ENCODE results near the gene FSTL4. TPM values are rescaled to one million over a fixed set of nuclear protein-coding genes. Genes with fewer than 3 reads are reported as not detected.
"Not testable (repeated sequence)": the region's sequence is repeated elsewhere in the genome, so short reads cannot be mapped to it uniquely, and the experiment has no call there.

The FSTL4 gene
- total and polyA plus RNA-seq, 9 donors, result 0.07 to 0.22 (median 0.15) TPM; not detected in 4

DNA sequence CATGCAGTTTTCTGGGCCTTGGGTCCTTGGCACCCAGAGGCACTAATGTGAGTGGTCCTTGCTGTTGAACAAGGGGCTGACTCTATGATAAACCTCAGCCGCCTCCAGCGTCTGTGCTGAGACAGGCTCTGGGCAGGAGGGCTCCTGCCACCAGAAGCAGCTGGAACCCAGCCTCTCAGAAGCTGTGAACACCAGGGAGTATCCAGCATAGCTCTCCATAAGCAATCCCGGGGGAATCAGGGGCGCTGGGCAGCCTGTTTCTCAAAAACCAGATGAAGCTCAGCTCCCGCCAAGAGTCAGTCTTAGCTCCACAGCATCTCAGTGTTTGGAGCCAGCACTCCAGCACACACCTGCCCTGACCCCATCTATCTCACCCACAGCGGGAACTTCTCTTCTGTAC is 390.3 kb downstream of the FSTL4 start:
- no peaks in the 10 kb centered on the region for H3K9me3 ChIP-seq
- intact Hi-C loops (cut with DNase I), result no loop called here
- H3K27me3 ChIP-seq, result no peaks in the 10 kb centered on the region
- H3K4me1 ChIP-seq (ENCODE audit: insufficient read depth), result no peaks in the 10 kb centered on the region
- WGBS, 3 donors, result 83 to 89% (median 87%) methylated on average over 6 of the region's 6 CpGs
- H3K27ac ChIP-seq, result no peak overlapping the region
- no peak overlapping the region for H3K4me3 ChIP-seq
- no peak for DNase-seq
- H3K36me3 ChIP-seq, result no peaks in the 10 kb centered on the region
- no peak for TF ChIP-seq POLR2A (IDR thresholded peaks at IDR 0.05)
- TF ChIP-seq EP300 (IDR thresholded peaks at IDR 0.05), result no peak
- TF ChIP-seq, protein P1, sequence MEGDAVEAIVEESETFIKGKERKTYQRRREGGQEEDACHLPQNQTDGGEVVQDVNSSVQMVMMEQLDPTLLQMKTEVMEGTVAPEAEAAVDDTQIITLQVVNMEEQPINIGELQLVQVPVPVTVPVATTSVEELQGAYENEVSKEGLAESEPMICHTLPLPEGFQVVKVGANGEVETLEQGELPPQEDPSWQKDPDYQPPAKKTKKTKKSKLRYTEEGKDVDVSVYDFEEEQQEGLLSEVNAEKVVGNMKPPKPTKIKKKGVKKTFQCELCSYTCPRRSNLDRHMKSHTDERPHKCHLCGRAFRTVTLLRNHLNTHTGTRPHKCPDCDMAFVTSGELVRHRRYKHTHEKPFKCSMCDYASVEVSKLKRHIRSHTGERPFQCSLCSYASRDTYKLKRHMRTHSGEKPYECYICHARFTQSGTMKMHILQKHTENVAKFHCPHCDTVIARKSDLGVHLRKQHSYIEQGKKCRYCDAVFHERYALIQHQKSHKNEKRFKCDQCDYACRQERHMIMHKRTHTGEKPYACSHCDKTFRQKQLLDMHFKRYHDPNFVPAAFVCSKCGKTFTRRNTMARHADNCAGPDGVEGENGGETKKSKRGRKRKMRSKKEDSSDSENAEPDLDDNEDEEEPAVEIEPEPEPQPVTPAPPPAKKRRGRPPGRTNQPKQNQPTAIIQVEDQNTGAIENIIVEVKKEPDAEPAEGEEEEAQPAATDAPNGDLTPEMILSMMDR (IDR thresholded peaks at IDR 0.05), result no peak

DNA sequence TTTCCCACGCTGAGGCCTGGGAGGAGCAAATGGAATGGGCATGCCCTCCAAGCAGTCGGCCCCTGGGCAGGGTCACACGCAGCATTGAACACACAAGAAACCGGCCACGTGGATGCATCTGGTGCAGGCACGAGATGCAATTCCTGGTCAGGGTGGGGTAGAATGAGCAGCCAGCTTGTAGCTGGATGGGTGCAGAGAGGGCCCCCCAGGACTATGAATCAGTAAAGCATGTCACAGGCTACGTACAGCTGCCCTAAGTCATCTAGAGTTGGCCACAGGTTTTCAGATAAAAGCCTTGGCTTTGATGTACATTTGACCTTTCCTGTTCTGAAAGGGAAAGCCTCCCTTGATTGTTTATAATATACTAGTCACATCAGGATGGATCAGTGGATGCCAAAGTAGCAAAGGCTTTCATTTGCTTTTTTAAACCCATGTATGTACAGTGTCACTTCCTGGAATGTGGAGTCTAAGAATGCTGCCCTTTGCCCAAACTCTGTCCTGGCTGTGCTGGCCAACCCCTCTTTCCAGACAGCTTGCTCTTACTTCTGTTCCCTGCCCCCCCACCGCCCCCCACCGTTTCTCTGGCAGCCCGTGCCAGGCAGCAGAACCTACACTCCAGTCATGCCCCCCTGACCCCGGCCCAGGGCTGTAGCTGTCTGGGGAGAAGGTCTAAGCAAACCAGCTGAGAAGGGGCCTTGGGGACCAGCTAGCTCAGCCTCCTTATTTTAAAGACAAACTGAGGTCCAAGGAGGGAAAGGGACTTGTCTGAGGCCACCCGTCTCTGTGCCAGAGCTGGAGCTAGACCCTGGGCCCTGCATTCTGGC is 391.3 kb downstream of the FSTL4 start:
- no peaks in the 10 kb centered on the region for H3K27me3 ChIP-seq
- TF ChIP-seq POLR2A (IDR thresholded peaks at IDR 0.05) (no peak), EP300 (IDR thresholded peaks at IDR 0.05) (no peak)
- TF ChIP-seq, protein P1 (IDR thresholded peaks at IDR 0.05), result no peak
- 60 to 68% (median 61%) methylated on average over 12 of the region's 12 CpGs for WGBS, 3 donors
- H3K9me3 ChIP-seq, result no peaks in the 10 kb centered on the region
- no peak overlapping the region for H3K4me3 ChIP-seq
- intact Hi-C loops (cut with DNase I), result no loop called here
- H3K36me3 ChIP-seq, result no peaks in the 10 kb centered on the region
- DNase-seq, result no peak
- no peaks in the 10 kb centered on the region for H3K4me1 ChIP-seq (ENCODE audit: insufficient read depth)
- H3K27ac ChIP-seq, result no peak overlapping the region

DNA sequence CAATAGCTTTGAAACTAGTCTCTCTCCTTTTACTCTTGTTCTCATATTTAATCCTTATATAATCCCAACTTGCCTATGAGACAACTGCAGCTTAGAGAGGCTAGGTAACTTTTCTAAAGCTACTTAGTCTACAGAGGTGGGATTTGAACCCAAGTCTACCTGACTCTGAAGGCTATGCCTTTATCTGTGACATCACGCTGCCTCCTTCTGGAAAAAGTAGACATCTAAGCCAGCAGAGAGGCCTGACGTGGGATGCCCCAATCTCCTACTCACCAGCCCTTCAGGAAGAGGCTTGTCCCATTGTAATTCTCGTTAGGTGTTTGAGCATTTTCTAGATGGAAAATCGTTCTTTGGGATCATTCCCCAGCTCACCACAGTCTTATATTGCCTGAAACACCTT is 393.0 kb downstream of the FSTL4 start:
- Histone ChIP-seq H3K4me3 (no peak overlapping the region), H3K27ac (no peak overlapping the region), H3K36me3 (no peaks in the 10 kb centered on the region), H3K4me1 (ENCODE audit: insufficient read depth) (no peaks in the 10 kb centered on the region), H3K27me3 (no peaks in the 10 kb centered on the region), H3K9me3 (no peaks in the 10 kb centered on the region)
- intact Hi-C loops (cut with DNase I), result no loop called here
- 77 to 85% (median 83%) methylated on average over 4 of the region's 4 CpGs for WGBS, 3 donors
- TF ChIP-seq POLR2A (IDR thresholded peaks at IDR 0.05), result no peak
- no peak for DNase-seq

DNA sequence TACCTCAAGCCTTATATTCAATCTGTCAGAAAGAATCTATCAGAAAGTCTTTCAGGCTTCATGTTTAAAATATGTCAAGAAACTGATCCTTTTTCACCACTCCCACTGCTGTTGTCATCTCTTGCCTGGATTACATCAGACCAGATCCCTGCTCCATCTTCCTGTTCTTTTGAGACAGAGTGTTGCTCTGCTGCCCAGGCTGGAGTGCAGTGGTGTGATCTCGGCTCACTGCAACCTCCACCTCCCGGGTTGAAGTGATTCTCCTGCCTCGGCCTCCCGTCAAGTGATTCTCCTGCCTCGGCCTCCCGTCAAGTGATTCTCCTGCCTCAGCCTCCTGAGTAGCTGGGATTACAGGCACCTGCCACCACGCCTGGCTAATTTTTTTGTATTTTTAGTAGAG is 396.2 kb downstream of the FSTL4 start:
- 90 to 97% (median 94%) methylated on average over 7 of the region's 7 CpGs for WGBS, 3 donors
- DNase-seq; H3K4me3 ChIP-seq; intact Hi-C loops (cut with DNase I); H3K27ac ChIP-seq; H3K9me3 ChIP-seq; H3K27me3 ChIP-seq; H3K4me1 ChIP-seq (ENCODE audit: insufficient read depth); H3K36me3 ChIP-seq: not testable (repeated sequence)

DNA sequence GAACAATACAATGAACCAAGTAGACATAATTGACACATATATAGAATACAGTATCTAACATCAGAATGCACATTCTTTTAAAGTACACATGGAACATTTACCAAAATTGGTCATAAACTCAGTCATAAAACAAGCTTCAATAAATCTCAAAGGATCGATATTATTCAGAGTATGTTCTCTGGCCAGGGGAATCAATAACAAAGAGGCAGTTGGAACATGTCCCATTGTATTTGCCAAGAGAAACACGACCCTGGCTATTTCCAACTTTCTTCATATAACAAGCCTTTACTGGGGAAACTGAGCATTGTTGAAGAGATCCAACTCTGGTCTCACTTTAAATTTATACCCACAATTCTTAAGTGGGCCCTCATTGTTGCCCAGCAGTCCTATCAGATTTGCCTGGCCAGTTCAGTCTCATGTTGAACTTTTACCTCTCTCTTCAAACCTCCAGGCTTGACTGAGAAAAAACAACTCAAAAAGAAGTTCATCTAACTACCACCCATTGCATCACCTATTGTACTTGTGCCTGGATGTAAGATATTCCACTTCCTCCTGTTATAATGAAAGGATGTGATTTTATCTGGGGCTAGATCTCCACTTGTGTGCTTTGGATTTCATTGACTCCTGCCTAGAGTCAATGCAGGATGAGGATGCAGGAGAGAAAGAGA is 398.1 kb downstream of the FSTL4 start:
- no peak overlapping the region for H3K4me3 ChIP-seq
- TF ChIP-seq EP300 (IDR thresholded peaks at IDR 0.05) (no peak), POLR2A (IDR thresholded peaks at IDR 0.05) (no peak)
- TF ChIP-seq, protein P1 (IDR thresholded peaks at IDR 0.05), result no peak
- 30 to 43% (median 30%) methylated on average over 2 of the region's 2 CpGs for WGBS, 3 donors
- DNase-seq, result no peak
- H3K27me3 ChIP-seq, result no peaks in the 10 kb centered on the region
- no peak overlapping the region for H3K27ac ChIP-seq
- intact Hi-C loops (cut with DNase I), result no loop called here
- H3K4me1 ChIP-seq (ENCODE audit: insufficient read depth), result no peaks in the 10 kb centered on the region
- H3K36me3 ChIP-seq, result no peaks in the 10 kb centered on the region
- no peaks in the 10 kb centered on the region for H3K9me3 ChIP-seq

All from ovary (tissue), 9 donors.